Smooth muscle cell (in vitro differentiated cells): ENCODE results near the gene RNF2. TPM values are rescaled to one million over a fixed set of nuclear protein-coding genes. Genes with fewer than 3 reads are reported as not detected.
"Not testable (repeated sequence)": the region's sequence is repeated elsewhere in the genome, so short reads cannot be mapped to it uniquely, and the experiment has no call there.

Experiments used
- DNase-seq: peaks from one replicate; lab custom pipeline; 2025; ENCODE audit not compliant: unreplicated experiment; lab: John Stamatoyannopoulos, UW
- H2AFZ ChIP-seq: fragments of 200-600 bp; sonication (generic); 2 replicates; pipeline ENCODE4 v1.6.0; 2016; ENCODE audit warnings: antibody characterized with exemption, low read depth, mild to moderate bottlenecking
- H3F3A ChIP-seq: fragments of 200-600 bp; sonication (generic); 2 replicates; pipeline ENCODE4 v1.6.0; 2017; ENCODE audit warnings: antibody characterized with exemption, low read depth
- H3K27ac ChIP-seq: fragments of 200-600 bp; sonication (generic); 2 replicates; pipeline ENCODE4 v1.5.1; 2016; ENCODE audit warnings: low read depth, mild to moderate bottlenecking
- H3K27me3 ChIP-seq: fragments of 200-600 bp; sonication (generic); 2 replicates; pipeline ENCODE4 v1.6.1; 2016; ENCODE audit warnings: low read depth, mild to moderate bottlenecking
- H3K36me3 ChIP-seq: fragments of 200-600 bp; sonication (generic); 2 replicates; pipeline ENCODE4 v1.5.1; 2016; ENCODE audit warnings: low read depth
- H3K4me1 ChIP-seq: fragments of 200-600 bp; sonication (generic); 2 replicates; pipeline ENCODE4 v1.5.1; 2016; ENCODE audit warnings: low read depth
- H3K4me2 ChIP-seq: fragments of 200-600 bp; sonication (generic); 2 replicates; pipeline ENCODE4 v1.6.0; 2016; ENCODE audit warnings: mild to moderate bottlenecking
- H3K4me3 ChIP-seq: fragments of 200-600 bp; sonication (generic); 2 replicates; pipeline ENCODE4 v1.5.1; 2016; ENCODE audit warnings: mild to moderate bottlenecking
- H3K79me2 ChIP-seq: fragments of 200-600 bp; sonication (generic); 2 replicates; pipeline ENCODE4 v1.6.0; 2016; ENCODE audit warnings: low read depth, mild to moderate bottlenecking
- H3K9ac ChIP-seq: fragments of 200-600 bp; sonication (generic); 2 replicates; pipeline ENCODE4 v1.6.0; 2016; ENCODE audit warnings: low read depth
- H3K9me3 ChIP-seq: fragments of 200-600 bp; sonication (generic); replicated peaks from 2 replicates; pipeline ENCODE4 v1.5.1; 2016; ENCODE audit warnings: low read depth
- H4K20me1 ChIP-seq: fragments of 200-600 bp; sonication (generic); 2 replicates; pipeline ENCODE4 v1.6.0; 2016; ENCODE audit warnings: low read depth
- CTCF ChIP-seq: fragments of 200-600 bp; sonication (generic); IDR thresholded peaks from 2 replicates; pipeline ENCODE4 v1.5.1; 2017; ENCODE audit warnings: borderline replicate concordance, mild to moderate bottlenecking, antibody characterized with exemption; ENCODE audit not compliant: insufficient read depth, poor library complexity, severe bottlenecking
- WGBS: methylation state at CpG from one replicate; pipeline ENCODE4 v1.1.7; 2016; ENCODE audit warnings: low lambda C conversion rate; 5-methylcytosine and 5-hydroxymethylcytosine counted together
- polyA plus RNA-seq: library from polyadenylated mRNA; unstranded; fragments of >200 nt; fragmentation: Nextera tagmentation; extraction: Ambion mirVana; gene quantifications from 2 replicates; pipeline ENCODE4 v1.2.1, GENCODE V29; 2016
- total RNA-seq: library from RNA; depleted of rRNA; stranded (reverse); fragments of >200 nt; gene quantifications from 2 replicates; pipeline ENCODE4 v1.2.3, GENCODE V29; 2014

Gene RNF2
- total RNA-seq (40.8 and 41.2 TPM in 2 replicates), polyA plus RNA-seq (18.7 and 34.6 TPM in 2 replicates)

- peaks cover 38% of the 10 kb centered on the region for H3K79me2 ChIP-seq
- peak within 1 kb of the TSS; percentile 77 for H3K4me3 ChIP-seq
- WGBS = 10% methylated on average over 43 of the region's 89 CpGs
- peaks cover 18% of the 10 kb centered on the region for H3K4me1 ChIP-seq
- H3K27me3 ChIP-seq = no peaks in the 10 kb centered on the region
- H3K9ac ChIP-seq = peak within 1 kb of the TSS; percentile 84
- peak within 1 kb of the TSS; percentile 87 for H2AFZ ChIP-seq
- DNase-seq = peak; percentile 54
- TF ChIP-seq CTCF = no peak
- H3K27ac ChIP-seq = peak within 1 kb of the TSS; percentile 63
- no peaks in the 10 kb centered on the region for H3K9me3 ChIP-seq
- peaks cover 41% of the 10 kb centered on the region for H4K20me1 ChIP-seq
- H3K4me2 ChIP-seq = peak within 1 kb of the TSS; percentile 96
- H3F3A ChIP-seq = no peaks in the 10 kb centered on the region
- no peaks in the 10 kb centered on the region for H3K36me3 ChIP-seq
Measured at GRCh38 chr1:185044981-185045813, at the start of gene RNF2. TSS of gene RNF2 (plus strand) at chr1:185045558. CDS start at chr1:185087554, 41,996 bp downstream.

GRCh38 chr1:184999974-185000373 lies 45.4 kb upstream of the RNF2 start:
- 97% methylated on average over 6 of the region's 6 CpGs for WGBS
- H3K79me2 ChIP-seq, H3K4me3 ChIP-seq, H2AFZ ChIP-seq, H3F3A ChIP-seq, H3K9ac ChIP-seq, H3K27me3 ChIP-seq, H4K20me1 ChIP-seq, H3K4me1 ChIP-seq, H3K27ac ChIP-seq, H3K36me3 ChIP-seq, H3K9me3 ChIP-seq, H3K4me2 ChIP-seq, DNase-seq: not testable (repeated sequence)

GRCh38 chr1:185001312-185001880 lies 44.0 kb upstream of the RNF2 start:
- H3K4me3 ChIP-seq, H3K9ac ChIP-seq, H3K79me2 ChIP-seq, H3K36me3 ChIP-seq, DNase-seq, H2AFZ ChIP-seq, H3K4me1 ChIP-seq, H3F3A ChIP-seq, H4K20me1 ChIP-seq, H3K27me3 ChIP-seq, H3K4me2 ChIP-seq, H3K9me3 ChIP-seq, H3K27ac ChIP-seq: not testable (repeated sequence)
- 93% methylated on average over 26 of the region's 26 CpGs for WGBS

- no peak for DNase-seq
- Histone ChIP-seq H3K4me1 (no peaks in the 10 kb centered on the region), H3F3A (no peaks in the 10 kb centered on the region), H3K27ac (no peak overlapping the region), H3K4me3 (no peak overlapping the region), H3K79me2 (no peaks in the 10 kb centered on the region), H3K36me3 (no peaks in the 10 kb centered on the region), H3K4me2 (no peak overlapping the region), H3K9me3 (no peaks in the 10 kb centered on the region), H2AFZ (no peak overlapping the region), H3K9ac (no peak overlapping the region), H4K20me1 (no peaks in the 10 kb centered on the region), H3K27me3 (no peaks in the 10 kb centered on the region)
- TF ChIP-seq CTCF = no peak
Measured at GRCh38 chr1:185008838-185009237, 36.5 kb upstream of the RNF2 start.
